A549 treated with CpdA at 1 μM for 4 hours (cell line): ENCODE data around the gene SAMD1. TPM values are rescaled to one million over a fixed set of nuclear protein-coding genes. Genes with fewer than 3 reads are reported as not detected.

Experiments used
- total RNA-seq: library from RNA; stranded (reverse); fragments of 200-300 nt; extraction: Qiagen RNA extraction; gene quantifications from 5 replicates; pipeline ENCODE4 v1.2.3, GENCODE V29; 2022; ENCODE audit warnings: low read depth

The SAMD1 gene
- total RNA-seq = 39.4 to 49.2 TPM (median 42.2 TPM) in 5 replicates

DNA sequence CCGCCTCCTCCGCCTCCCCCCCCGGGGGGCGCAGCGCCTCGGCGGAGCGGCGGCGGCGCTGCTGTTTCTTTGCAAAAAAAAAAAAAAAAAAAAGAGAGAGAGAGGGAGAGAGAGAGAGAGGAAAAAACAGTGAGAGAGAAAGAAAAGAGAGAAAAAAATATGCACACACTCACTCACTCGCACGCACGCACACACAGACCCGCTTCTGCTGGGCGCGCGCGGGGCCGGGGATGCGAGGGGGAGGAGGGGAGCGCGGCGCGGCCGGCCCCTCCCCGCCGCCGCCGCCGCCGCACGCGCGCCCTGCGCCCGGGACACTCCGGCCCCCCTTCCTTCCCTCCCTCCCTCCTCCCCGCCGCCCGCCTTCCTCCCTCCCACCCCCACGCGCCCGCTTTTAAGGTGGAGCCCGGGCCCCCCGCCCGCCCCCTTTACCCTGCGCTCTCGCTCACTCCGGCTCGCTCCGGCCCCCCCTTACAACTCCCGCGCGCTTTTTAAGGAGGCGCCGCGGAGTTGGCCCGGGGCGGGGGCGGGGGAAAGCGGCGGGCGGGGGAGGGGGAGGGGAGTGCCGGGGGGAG lies at the start of gene SAMD1:
Gene SAMD1 (minus strand): TSS at position 243 of the 572 bp plus-strand sequence.

GRCh38 chr19:14136509-14137281 lies 46.1 kb upstream of the SAMD1 start, which contains the start of gene ASF1B:
Gene ASF1B (minus strand): TSS chr19:14136589. CDS start chr19:14136456, 133 bp downstream.

GRCh38 chr19:14117668-14118164 lies 27.2 kb upstream of the SAMD1 start, which contains the start of gene PRKACA:
Gene PRKACA (minus strand): TSS chr19:14117762. CDS start chr19:14117547, 215 bp downstream.

GRCh38 chr19:14085309-14085995 lies 5.1 kb downstream of the SAMD1 start, which contains the start of gene C19orf67:
Gene C19orf67 (minus strand): TSS chr19:14085783. CDS start chr19:14085627, 156 bp downstream.

DNA sequence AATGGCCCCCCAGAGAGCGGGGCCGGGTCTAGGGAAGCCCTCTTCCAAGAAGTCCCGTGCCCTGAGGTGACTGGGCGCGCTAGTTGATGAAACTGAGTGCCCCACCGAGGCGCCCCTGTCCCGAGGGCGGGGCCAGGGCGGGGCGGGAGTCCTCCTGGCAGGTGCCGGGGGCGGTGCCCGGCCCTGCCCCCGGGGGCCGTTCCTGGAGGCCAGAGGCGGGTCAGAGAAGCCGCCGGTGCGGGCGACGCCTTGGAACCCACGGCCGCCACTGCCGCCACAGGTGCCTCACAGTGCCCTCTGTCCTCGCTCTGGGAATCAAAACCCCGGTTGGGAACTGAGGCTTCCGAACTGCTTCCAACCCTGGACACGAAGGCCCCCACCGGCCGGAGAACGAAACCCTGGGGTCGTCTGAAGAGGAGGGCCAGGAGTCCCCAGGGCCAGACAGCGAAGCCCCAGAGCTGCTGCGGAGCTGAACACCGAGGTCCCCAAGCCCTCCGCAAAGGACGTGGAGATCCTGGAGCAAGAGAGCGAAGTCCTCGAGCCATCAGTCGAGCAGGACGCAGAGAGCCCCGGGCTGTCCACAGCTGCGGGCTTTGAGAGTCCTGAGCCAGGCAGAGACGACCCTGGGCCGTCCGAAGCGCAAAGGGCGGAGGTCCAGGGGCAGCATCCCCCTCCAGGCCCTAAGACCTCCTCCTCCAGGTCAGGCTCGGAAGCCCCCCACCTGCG lies 17.9 kb downstream of the SAMD1 start, which contains the start of gene MISP3:
Gene MISP3 (plus strand): TSS at position 252 of the 726 bp plus-strand sequence. CDS start 524 bp downstream, outside the sequence.

GRCh38 chr19:14061751-14062557 lies 28.6 kb downstream of the SAMD1 start, which contains the start of gene PALM3:
Gene PALM3 (minus strand): TSS chr19:14062076. CDS start chr19:14061980, 96 bp downstream.

Other genes starting within 250 kb of the SAMD1 start
- 1.9 to 3.9 TPM (median 3.1 TPM) in 5 replicates for gene NANOS3, start 213.6 kb downstream of the SAMD1 start, total RNA-seq
- gene BRME1, start 184.6 kb downstream of the SAMD1 start, total RNA-seq = 0.09 to 0.64 TPM (median 0.46 TPM) in 3 of 5 replicates, not detected in the others
- 9.2 to 12.0 TPM (median 10.7 TPM) in 5 replicates for gene CC2D1A, start 184.6 kb downstream of the SAMD1 start, total RNA-seq
- 0.87 to 1.5 TPM (median 1.2 TPM) in 5 replicates for gene PODNL1, start 152.3 kb downstream of the SAMD1 start, total RNA-seq
- gene DCAF15, start 138.2 kb downstream of the SAMD1 start, total RNA-seq = 14.2 to 21.2 TPM (median 20.4 TPM) in 5 replicates
- gene RFX1, start 84.4 kb downstream of the SAMD1 start, total RNA-seq = 3.5 to 7.8 TPM (median 6.1 TPM) in 5 replicates
- not detected in 5 replicates for gene RLN3, start 62.6 kb downstream of the SAMD1 start, total RNA-seq
- gene IL27RA, start 59.0 kb downstream of the SAMD1 start, total RNA-seq = 7.8 to 12.2 TPM (median 11.2 TPM) in 5 replicates
- 1.9 to 2.4 TPM (median 1.9 TPM) in 5 replicates for gene PALM3, start 28.7 kb downstream of the SAMD1 start, total RNA-seq
- gene MISP3, start 18.0 kb downstream of the SAMD1 start, total RNA-seq = 3.1 to 4.3 TPM (median 4.0 TPM) in 5 replicates
- gene C19orf67, start 5.0 kb downstream of the SAMD1 start, total RNA-seq = not detected in 5 replicates
- 32.5 to 38.6 TPM (median 33.9 TPM) in 5 replicates for gene PRKACA, start 27.0 kb upstream of the SAMD1 start, total RNA-seq
- 30.2 to 35.4 TPM (median 33.9 TPM) in 5 replicates for gene ASF1B, start 45.8 kb upstream of the SAMD1 start, total RNA-seq
- gene ADGRL1, start 115.4 kb upstream of the SAMD1 start, total RNA-seq = 2.9 to 3.4 TPM (median 3.1 TPM) in 5 replicates